GM19238 (cell line): Measurements from ENCODE around the gene FRMD4A.
"Not testable (repeated sequence)": the region's sequence is repeated elsewhere in the genome, so short reads cannot be mapped to it uniquely, and the experiment has no call there.

Experiments
- DNase-seq: peaks from one replicate; pipeline ENCODE4 v3.0.0; 2011; ENCODE audit warnings: low spot score; ENCODE audit not compliant: insufficient read length

The FRMD4A gene

GRCh38 chr10:14151571-14151970 lies 179.2 kb downstream of the FRMD4A start:
- DNase-seq = no peak

- DNase-seq = no peak
These were observed 180.2 kb downstream of the FRMD4A start for GRCh38 chr10:14150526-14150925.

GRCh38 chr10:14146501-14146900 lies 184.2 kb downstream of the FRMD4A start:
- DNase-seq = no peak

- no peak for DNase-seq
These were observed 184.7 kb downstream of the FRMD4A start for GRCh38 chr10:14146025-14146424.

DNA sequence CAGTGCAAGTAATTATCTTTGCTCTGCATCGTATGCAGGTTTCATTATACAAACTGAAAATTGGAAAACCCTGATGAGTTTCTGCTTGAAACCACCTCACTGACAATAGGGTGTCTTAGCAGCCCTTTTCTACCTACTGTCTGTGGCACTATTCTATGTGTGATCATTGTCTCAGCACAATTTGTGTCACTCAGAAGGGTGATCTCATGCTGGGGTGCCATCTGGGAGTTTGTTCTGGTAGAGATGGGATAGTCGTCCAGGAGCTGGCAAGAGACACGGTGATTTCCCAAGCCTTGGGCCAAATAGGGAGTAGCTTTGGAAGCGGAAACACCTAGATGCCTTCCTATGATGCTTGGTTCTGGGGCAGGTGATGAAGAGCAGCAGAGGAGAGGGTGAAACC lies 186.3 kb downstream of the FRMD4A start:
- no peak for DNase-seq

DNA sequence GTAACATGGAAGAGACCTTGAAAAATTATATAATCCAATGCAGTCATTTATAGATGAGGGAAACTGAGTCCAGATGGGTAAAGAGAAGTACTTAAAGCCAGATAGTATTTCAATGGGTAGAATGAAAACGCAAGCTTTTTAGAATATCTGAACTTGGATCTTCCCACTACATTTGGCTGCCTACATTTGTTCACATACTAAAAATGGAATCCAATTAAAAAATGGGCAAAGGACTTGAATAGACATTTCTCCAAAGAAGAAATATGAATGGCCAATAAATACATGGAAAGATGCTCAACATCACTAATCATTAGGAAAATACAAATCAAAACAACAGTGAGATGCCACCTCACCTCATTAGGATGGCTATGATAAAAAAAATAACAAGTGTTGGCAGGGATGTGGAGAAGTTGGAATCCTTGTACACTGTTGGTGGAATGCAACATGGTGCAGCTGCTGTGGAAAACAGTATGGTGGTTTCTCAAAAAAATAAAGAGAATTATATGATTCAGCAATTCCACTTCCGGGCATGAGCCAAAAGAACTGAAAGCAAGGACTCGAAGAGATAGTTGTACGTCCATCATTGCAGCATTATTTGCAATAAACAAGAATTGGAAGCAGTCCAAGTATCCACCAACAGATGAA lies 188.0 kb downstream of the FRMD4A start:
- no peak for DNase-seq

DNA sequence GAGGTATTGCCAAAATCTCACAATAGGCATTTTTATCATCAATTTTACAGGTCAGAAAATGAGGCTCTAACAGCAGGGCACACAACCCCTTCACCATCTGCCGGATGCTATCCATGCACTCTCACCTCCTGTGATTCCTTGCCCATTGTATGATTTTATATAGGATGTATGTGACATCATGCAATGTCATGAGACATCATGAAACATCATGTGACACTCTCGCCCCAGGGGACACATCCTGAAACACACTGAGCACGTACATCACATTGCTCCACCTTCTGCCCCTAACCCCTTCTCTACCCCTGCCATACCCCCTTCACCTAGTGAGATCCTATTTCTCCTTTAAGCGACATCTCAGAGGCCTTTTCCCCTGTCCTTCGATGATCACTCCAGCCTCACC lies 189.4 kb downstream of the FRMD4A start:
- DNase-seq = no peak

DNA sequence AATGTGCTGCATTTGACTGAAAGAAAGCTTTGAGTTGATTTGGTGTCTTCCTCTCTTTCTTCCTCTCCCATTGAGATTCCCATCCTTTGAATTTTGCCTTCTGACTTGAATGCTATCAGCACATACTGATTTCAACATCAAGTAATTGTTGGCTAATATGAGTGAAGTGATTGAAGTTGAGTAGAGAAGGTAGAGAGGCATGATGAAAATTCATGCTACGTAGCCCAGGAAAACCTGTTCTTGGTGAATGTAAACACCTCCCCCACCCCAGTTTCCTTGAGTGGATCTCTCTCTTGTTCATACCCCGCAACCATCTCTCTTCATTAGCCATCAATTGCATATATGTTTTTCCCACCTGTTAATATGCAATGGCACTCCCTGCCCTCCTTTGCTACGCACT lies 193.3 kb downstream of the FRMD4A start:
- no peak for DNase-seq

DNA sequence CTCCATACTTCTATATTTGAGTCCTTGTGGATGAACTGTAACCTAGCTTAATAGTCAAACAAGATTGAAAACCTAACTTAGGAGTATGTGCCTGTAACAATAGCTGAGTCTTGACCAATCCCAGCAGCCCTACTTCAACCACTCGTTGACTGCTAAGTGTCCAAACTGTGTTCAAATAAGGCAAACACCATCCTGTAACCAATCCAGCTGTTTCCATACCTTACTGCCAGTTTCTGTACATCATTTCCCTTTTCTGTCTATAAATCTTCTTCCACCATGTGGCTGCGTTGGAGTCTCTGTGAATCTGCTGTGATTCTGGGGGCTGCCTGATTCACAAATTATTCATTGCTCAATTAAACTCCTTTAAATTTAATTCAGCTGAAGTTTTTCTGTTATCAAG lies 195.5 kb downstream of the FRMD4A start:
- not testable (repeated sequence) for DNase-seq

DNA sequence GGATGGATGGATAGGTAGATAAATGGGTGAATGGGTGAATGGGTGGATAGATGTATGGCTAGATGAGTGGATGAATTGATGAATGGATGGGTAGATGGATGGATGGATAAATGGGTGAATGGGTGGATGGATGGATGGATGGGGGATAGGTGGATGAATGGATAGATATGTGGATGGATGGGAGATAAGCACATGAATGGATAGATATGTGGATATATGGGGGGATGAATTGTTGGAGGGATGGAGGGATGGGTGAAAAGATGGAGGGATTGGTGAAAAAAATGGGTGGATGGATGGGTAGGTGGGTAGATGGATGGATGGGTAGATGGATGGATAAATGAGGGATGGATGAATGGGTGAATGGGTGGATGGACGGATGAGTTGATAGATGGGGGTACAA lies 196.4 kb downstream of the FRMD4A start:
- no peak for DNase-seq

- DNase-seq = no peak
These were observed 199.3 kb downstream of the FRMD4A start for GRCh38 chr10:14131261-14131960.

DNA sequence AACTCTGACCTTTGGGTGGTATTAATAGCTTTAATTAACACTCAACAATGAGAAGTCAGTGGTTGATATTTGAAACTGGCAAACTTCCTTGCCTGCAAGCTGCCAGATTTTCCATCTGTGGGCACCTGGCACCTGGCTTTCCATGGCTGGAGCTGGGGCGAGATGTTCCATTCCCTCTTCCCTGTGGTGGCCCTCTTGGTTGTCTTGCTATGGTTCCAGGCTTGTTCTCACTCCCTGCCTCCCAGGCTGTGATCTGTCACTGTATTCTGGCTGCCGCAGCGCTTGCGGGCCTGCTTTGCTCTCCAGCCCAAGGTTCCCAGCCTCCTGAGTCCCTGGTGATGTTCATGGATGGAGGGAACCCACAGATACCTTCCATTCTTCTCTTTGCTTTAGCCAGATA lies 201.0 kb downstream of the FRMD4A start:
- DNase-seq = no peak

DNA sequence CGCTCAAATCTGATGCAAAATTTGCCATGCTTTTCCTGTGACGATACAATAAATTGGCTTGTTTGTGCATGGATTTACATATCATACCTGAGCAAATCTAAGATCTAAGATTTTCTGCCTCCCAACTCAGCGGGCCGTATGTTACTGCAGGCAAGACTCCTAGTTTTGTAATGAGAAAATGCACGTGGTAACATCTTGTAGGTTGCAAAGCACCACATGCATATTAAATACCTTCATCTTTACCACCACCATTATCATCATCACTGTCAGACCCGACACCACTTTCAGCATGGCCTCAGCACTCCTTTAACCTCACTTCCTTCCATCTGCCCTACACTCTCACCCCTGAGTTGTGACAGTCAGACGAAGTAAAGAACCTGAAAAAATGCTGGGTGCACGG lies 202.2 kb downstream of the FRMD4A start:
- no peak for DNase-seq

DNA sequence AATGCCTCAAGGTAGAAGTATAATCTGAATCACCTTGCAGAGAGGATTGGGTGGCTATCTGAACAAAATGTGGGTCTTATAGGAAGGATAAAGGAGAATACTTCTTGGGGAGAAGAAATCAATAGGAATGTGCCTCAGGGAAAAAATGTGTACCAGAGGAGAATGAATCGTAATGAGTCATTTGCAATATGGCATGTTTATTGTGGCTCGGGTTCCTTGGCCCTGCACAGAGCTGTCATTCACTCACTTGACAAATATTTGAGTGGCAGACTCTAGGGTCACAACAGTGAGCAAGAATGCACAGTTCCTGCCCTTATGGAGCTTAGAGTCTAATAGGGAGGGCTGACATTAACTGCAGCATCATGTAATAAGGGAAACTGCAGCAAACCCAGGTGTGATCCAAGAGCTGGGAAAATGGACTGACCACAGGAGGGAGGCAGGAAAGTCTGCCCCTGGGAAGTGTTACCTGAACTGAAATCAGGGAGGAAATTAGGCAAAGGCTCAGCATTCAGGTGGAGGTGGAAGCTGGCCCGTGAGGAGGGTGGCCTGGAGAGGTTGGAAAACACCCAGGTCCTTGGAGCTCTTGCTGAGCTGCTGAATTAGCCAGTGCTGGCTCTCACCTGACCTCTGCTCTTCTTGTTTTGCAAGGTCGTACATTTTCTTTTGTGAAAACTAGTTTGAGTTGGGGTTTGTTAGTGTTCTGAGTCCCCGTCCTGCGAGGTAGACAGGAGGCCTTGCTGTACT lies 203.9 kb downstream of the FRMD4A start:
- DNase-seq = no peak

GRCh38 chr10:14125564-14125963 lies 205.2 kb downstream of the FRMD4A start:
- no peak for DNase-seq

GRCh38 chr10:14124941-14125340 lies 205.8 kb downstream of the FRMD4A start:
- no peak for DNase-seq

GRCh38 chr10:14123139-14123538 lies 207.6 kb downstream of the FRMD4A start:
- no peak for DNase-seq

- DNase-seq = no peak
These were observed 209.9 kb downstream of the FRMD4A start for GRCh38 chr10:14120812-14121211.

- DNase-seq = no peak
These were observed 211.8 kb downstream of the FRMD4A start for GRCh38 chr10:14118953-14119352.

GRCh38 chr10:14116837-14117236 lies 213.9 kb downstream of the FRMD4A start:
- no peak for DNase-seq

DNA sequence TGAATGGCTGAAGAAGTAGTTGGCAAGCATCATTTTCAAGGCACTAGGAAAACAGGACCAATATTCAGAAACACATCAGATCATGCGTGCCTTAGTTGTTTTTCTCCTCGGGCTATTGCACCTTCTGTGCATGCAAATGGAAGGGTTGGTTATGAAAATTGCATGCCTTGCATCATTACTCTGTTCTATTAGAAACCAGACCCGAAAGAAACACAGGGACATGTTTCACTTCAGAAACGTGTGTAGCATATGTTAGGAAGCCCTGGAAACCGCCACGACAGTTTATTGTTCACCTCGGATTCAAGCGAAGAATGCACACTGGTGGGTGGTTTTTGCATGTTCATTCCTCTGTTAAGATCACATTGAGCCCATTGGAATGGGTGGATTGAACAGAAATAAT lies 214.7 kb downstream of the FRMD4A start:
- DNase-seq = no peak

- no peak for DNase-seq
These were observed 215.9 kb downstream of the FRMD4A start for GRCh38 chr10:14114791-14115190.

- no peak for DNase-seq
These were observed 218.7 kb downstream of the FRMD4A start for GRCh38 chr10:14112056-14112455.
